Sigmoid colon (tissue), 7 donors: ENCODE results near the gene SLC11A1. TPM values are rescaled to one million over a fixed set of nuclear protein-coding genes. Genes with fewer than 3 reads are reported as not detected.
A peak's percentile ranks its signal among the peaks of the same experiment; 100 is the strongest.

Source experiments
- DNase-seq: peaks from one replicate; pipeline ENCODE4 v3.0.0-alpha.2; 2019
- H3K27ac ChIP-seq, 4 donors: fragments of 200-600 bp; sonication (generic); one replicate each; pipeline ENCODE4 v1.5.1; 2016 to 2019; ENCODE audit warnings: mild to moderate bottlenecking in 1 of 4
- H3K27me3 ChIP-seq, 3 donors: fragments of 200-600 bp; sonication (generic); one replicate each; pipeline ENCODE4 v1.5.1; 2019; ENCODE audit warnings: mild to moderate bottlenecking in 1 of 3
- H3K36me3 ChIP-seq, 4 donors: fragments of 200-600 bp; sonication (generic); one replicate each; pipeline ENCODE4 v1.5.1; 2016 to 2019
- H3K4me1 ChIP-seq, 4 donors: fragments of 200-600 bp; sonication (generic); one replicate each; pipeline ENCODE4 v1.5.1; 2017 to 2019
- H3K4me3 ChIP-seq, 4 donors: fragments of 200-600 bp; sonication (generic); one replicate each; pipeline ENCODE4 v1.5.1; 2017 to 2019; ENCODE audit warnings: mild to moderate bottlenecking in 2 of 4, moderate library complexity in 1 of 4
- H3K9me3 ChIP-seq, 4 donors: fragments of 200-600 bp in 3 of 4; sonication (generic) in 3 of 4; one replicate each; pipeline versions ENCODE4 v1.5.1 to v1.6.1; 2013 to 2019
- CTCF ChIP-seq, 4 experiments: fragments of 450-650 bp in 3 of 4; fragments of 200-600 bp in 1 of 4; IDR thresholded peaks; one replicate each; pipeline ENCODE4 v1.5.1; 2016 to 2019; ENCODE audit warnings: antibody characterized with exemption in 4 of 4, mild to moderate bottlenecking in 3 of 4, moderate library complexity in 2 of 4
- EP300 ChIP-seq, 4 donors: sonication (generic); formaldehyde crosslinking; IDR thresholded peaks; one replicate each; pipeline ENCODE4 v1.6.1; 2017; ENCODE audit warnings: antibody characterized with exemption in 4 of 4
- POLR2A ChIP-seq, 2 donors: fragments of 450-650 bp; IDR thresholded peaks; one replicate each; pipeline ENCODE4 v1.6.1; 2016; ENCODE audit warnings: antibody characterized with exemption in 2 of 2, mild to moderate bottlenecking in 2 of 2, moderate library complexity in 2 of 2
- POLR2AphosphoS5 ChIP-seq, 4 donors: sonication (generic); formaldehyde crosslinking; IDR thresholded peaks; one replicate each; pipeline ENCODE4 v1.6.1; 2017; ENCODE audit warnings: antibody characterized with exemption in 4 of 4
- WGBS, 2 donors: extraction: QIAGEN DNeasy Blood & Tissue Kit; methylation state at CpG; one replicate each; pipeline ENCODE4 v1.1.7; 2013; 5-methylcytosine and 5-hydroxymethylcytosine counted together
- intact Hi-C: fragments of 100-400 bp; cut with DNase I; formaldehyde crosslinking; loops from one replicate; pipeline ENCODE4 v1.15.1; 2023
- polyA plus RNA-seq, 3 donors: library from polyadenylated mRNA; stranded (reverse); fragments of 200-250 nt; gene quantifications; one replicate each; pipeline ENCODE4 v1.2.3, GENCODE V29; 2013
- total RNA-seq, 4 donors: library from RNA; depleted of rRNA; stranded (reverse); fragments of >200 nt; gene quantifications; one replicate each; pipeline ENCODE4 v1.1.0, GENCODE V29; 2016
- donor health status: healthy with polysubstance abuse.
- donor health status: Bipolar disorder and iron deficiency.
- donor health status: healthy.

SLC11A1 gene
- total and polyA plus RNA-seq, 7 donors, result 1.2 to 19.0 (median 13.8) TPM

GRCh38 chr2:218429911-218430692 lies 48.0 kb downstream of the SLC11A1 start:
- H3K36me3 ChIP-seq, result no peaks in the 10 kb centered on the region
- no peaks in the 10 kb centered on the region for H3K9me3 ChIP-seq
- DNase-seq, result peak; percentile 60
- intact Hi-C loops, result no loop called here
- H3K27me3 ChIP-seq, result no peaks in the 10 kb centered on the region
- H3K27ac ChIP-seq, result no peak overlapping the region
- no peak overlapping the region for H3K4me3 ChIP-seq
- WGBS, 2 donors, result 69 to 78% methylated on average over 9 of the region's 9 CpGs
- TF ChIP-seq POLR2A (IDR thresholded peaks at IDR 0.05) (no peak), EP300 (IDR thresholded peaks at IDR 0.05) (no peak), POLR2AphosphoS5 (IDR thresholded peaks at IDR 0.05) (no peak), CTCF (IDR thresholded peaks at IDR 0.05) (no peak)
- no peaks in the 10 kb centered on the region for H3K4me1 ChIP-seq

- Histone ChIP-seq H3K4me1 (no peaks in the 10 kb centered on the region), H3K9me3 (no peaks in the 10 kb centered on the region), H3K36me3 (no peaks in the 10 kb centered on the region), H3K27ac (no peak overlapping the region), H3K4me3 (no peak overlapping the region), H3K27me3 (no peaks in the 10 kb centered on the region)
- TF ChIP-seq CTCF (IDR thresholded peaks at IDR 0.05), result no peak
- no peak for TF ChIP-seq POLR2AphosphoS5 (IDR thresholded peaks at IDR 0.05)
- 91 to 92% methylated on average over 11 of the region's 11 CpGs for WGBS, 2 donors
- peak; percentile 28 for DNase-seq
- intact Hi-C loops, result no loop called here
These were observed 48.6 kb downstream of the SLC11A1 start for GRCh38 chr2:218430721-218431120.

GRCh38 chr2:218431878-218432277 lies 49.8 kb downstream of the SLC11A1 start:
- DNase-seq, result peak; percentile 38
- no peaks in the 10 kb centered on the region for H3K9me3 ChIP-seq
- no peak overlapping the region for H3K27ac ChIP-seq
- no peaks in the 10 kb centered on the region for H3K27me3 ChIP-seq
- no peak overlapping the region for H3K4me3 ChIP-seq
- intact Hi-C loops, result no loop called here
- TF ChIP-seq EP300 (IDR thresholded peaks at IDR 0.05) (no peak), CTCF (IDR thresholded peaks at IDR 0.05) (no peak), POLR2A (IDR thresholded peaks at IDR 0.05) (no peak), POLR2AphosphoS5 (IDR thresholded peaks at IDR 0.05) (no peak)
- no peaks in the 10 kb centered on the region for H3K36me3 ChIP-seq
- no peaks in the 10 kb centered on the region for H3K4me1 ChIP-seq
- 80 to 94% methylated on average over 10 of the region's 10 CpGs for WGBS, 2 donors

- H3K27ac ChIP-seq, result no peak overlapping the region
- TF ChIP-seq CTCF (IDR thresholded peaks at IDR 0.05) (no peak), POLR2AphosphoS5 (IDR thresholded peaks at IDR 0.05) (no peak), EP300 (IDR thresholded peaks at IDR 0.05) (no peak), POLR2A (IDR thresholded peaks at IDR 0.05) (no peak)
- H3K4me3 ChIP-seq, result no peak overlapping the region
- H3K36me3 ChIP-seq, result no peaks in the 10 kb centered on the region
- no peaks in the 10 kb centered on the region for H3K27me3 ChIP-seq
- DNase-seq, result peak; percentile 47
- WGBS, 2 donors, result 93 to 96% methylated on average over 8 of the region's 8 CpGs
- intact Hi-C loops, result no loop called here
- H3K4me1 ChIP-seq, result no peaks in the 10 kb centered on the region
- H3K9me3 ChIP-seq, result no peaks in the 10 kb centered on the region
These were observed 50.7 kb downstream of the SLC11A1 start for GRCh38 chr2:218432676-218433365.
